GM18870 (cell line): ENCODE measurements around the gene IGFBP6.
"Not testable (repeated sequence)": the region's sequence is repeated elsewhere in the genome, so short reads cannot be mapped to it uniquely, and the experiment has no call there.

Experiments
- ATAC-seq: cut with Tn5 transposase; IDR thresholded peaks from one replicate; pipeline ENCODE4 v1.9.1; 2021; ENCODE audit warnings: moderate library complexity; ENCODE audit not compliant: unreplicated experiment

The IGFBP6 gene

GRCh38 chr12:53096089-53096741 is 1.3 kb upstream of the IGFBP6 start:
- ATAC-seq, result no peak

- no peak for ATAC-seq
Measured at GRCh38 chr12:53096759-53097158, 708 bp upstream of the IGFBP6 start.

- no peak for ATAC-seq
Measured at GRCh38 chr12:53097207-53097563, 282 bp upstream of the IGFBP6 start.

GRCh38 chr12:53098354-53098981 is 1.0 kb downstream of the IGFBP6 start:
- ATAC-seq, result no peak

GRCh38 chr12:53099071-53099882 is 1.8 kb downstream of the IGFBP6 start:
- peak; percentile 38 for ATAC-seq

- no peak for ATAC-seq
Measured at GRCh38 chr12:53100466-53101151, 3.1 kb downstream of the IGFBP6 start.

- ATAC-seq, result no peak
Measured at GRCh38 chr12:53101266-53101665, 3.8 kb downstream of the IGFBP6 start.

- ATAC-seq, result no peak
Measured at GRCh38 chr12:53101931-53102781, 4.7 kb downstream of the IGFBP6 start.

- no peak for ATAC-seq
Measured at GRCh38 chr12:53102883-53103807, 5.7 kb downstream of the IGFBP6 start, which contains the start of gene SOAT2. Gene SOAT2 (plus strand): TSS chr12:53103486. CDS start chr12:53103578, 92 bp downstream.

- ATAC-seq, result no peak
Measured at GRCh38 chr12:53103860-53104305, 6.4 kb downstream of the IGFBP6 start.

- no peak for ATAC-seq
Measured at GRCh38 chr12:53105256-53105655, 7.8 kb downstream of the IGFBP6 start.

- ATAC-seq, result no peak
Measured at GRCh38 chr12:53105712-53106439, 8.4 kb downstream of the IGFBP6 start.

GRCh38 chr12:53107122-53107521 is 9.7 kb downstream of the IGFBP6 start:
- ATAC-seq, result no peak

- ATAC-seq, result not testable (repeated sequence)
Measured at GRCh38 chr12:53112431-53112830, 15.0 kb downstream of the IGFBP6 start.

GRCh38 chr12:53113136-53113705 is 15.8 kb downstream of the IGFBP6 start:
- no peak for ATAC-seq

GRCh38 chr12:53113951-53114350 is 16.5 kb downstream of the IGFBP6 start:
- ATAC-seq, result no peak

GRCh38 chr12:53115112-53115890 is 17.8 kb downstream of the IGFBP6 start:
- no peak for ATAC-seq
